Measurements from ENCODE around the gene PLP2. TPM values are rescaled to one million over a fixed set of nuclear protein-coding genes. Genes with fewer than 3 reads are reported as not detected.
A peak's percentile ranks its signal among the peaks of the same experiment; 100 is the strongest.

The PLP2 gene
- total RNA-seq, 1 experiment from 2014 or later: 293 TPM

- peak; percentile 95 for ATAC-seq
- intact Hi-C loops (cut with micrococcal nuclease; ENCODE audit: unreplicated experiment): no loop called here
- no peaks in the 10 kb centered on the region for H3K36me3 ChIP-seq (ENCODE audit: control insufficient read depth, insufficient read depth, low read length)
- no TSS peak for BruUV-seq (replicated peaks)
- DNase-seq (ENCODE audit: low read depth, low spot score): no peak
- H3K27me3 ChIP-seq (ENCODE audit: control insufficient read depth, insufficient read depth, low read length): no peaks in the 10 kb centered on the region
- peak overlapping the region; percentile 82 for H3K27ac ChIP-seq (ENCODE audit: low read length)
- POLR2A ChIA-PET: no interaction called here
- CTCF ChIA-PET: interaction anchor here (0.6 to 1.2 kb wide), 7 partner anchors 8 to 419 kb away, joined by 3 to 8 read pairs (median 3); no protein-coding TSS in a partner anchor
- no peaks in the 10 kb centered on the region for H3K9me3 ChIP-seq (ENCODE audit: control insufficient read depth, insufficient read depth, low read depth, low read length)
- in situ Hi-C loops (cut with HindIII; ENCODE audit: low pct_unique_long_range_greater_than_20kb, low sequenced_read_pairs): no loop called here
- H3K4me1 ChIP-seq (ENCODE audit: control insufficient read depth, insufficient read depth, low read length): peaks cover 4% of the 10 kb centered on the region; the same call in 1 of the 2 replicates
- peak overlapping the region; percentile 45 to 57 for H3K4me3 ChIP-seq (ENCODE audit: low read depth in 2 of 2, low read length in 2 of 2)
- TF ChIP-seq TCF7L2 (IDR thresholded peaks at IDR 0.05; ENCODE audit: low read depth, low read length) (no peak), POLR2AphosphoS5 (IDR thresholded peaks at IDR 0.05; ENCODE audit: low read depth, low read length) (no peak; the same call in 1 of the 2 replicates), CTCF (IDR thresholded peaks at IDR 0.05) (peak; percentile 92), REST (IDR thresholded peaks at IDR 0.05; ENCODE audit: insufficient read depth in 1 of 2, low read depth in 2 of 2, low read length in 1 of 2) (no peak), SIN3A (IDR thresholded peaks at IDR 0.05; ENCODE audit: borderline replicate concordance, insufficient read depth, low read depth, low read length) (no peak)
These were observed 15.5 kb upstream of the PLP2 start for GRCh38 chrX:49155900-49156837.

DNA sequence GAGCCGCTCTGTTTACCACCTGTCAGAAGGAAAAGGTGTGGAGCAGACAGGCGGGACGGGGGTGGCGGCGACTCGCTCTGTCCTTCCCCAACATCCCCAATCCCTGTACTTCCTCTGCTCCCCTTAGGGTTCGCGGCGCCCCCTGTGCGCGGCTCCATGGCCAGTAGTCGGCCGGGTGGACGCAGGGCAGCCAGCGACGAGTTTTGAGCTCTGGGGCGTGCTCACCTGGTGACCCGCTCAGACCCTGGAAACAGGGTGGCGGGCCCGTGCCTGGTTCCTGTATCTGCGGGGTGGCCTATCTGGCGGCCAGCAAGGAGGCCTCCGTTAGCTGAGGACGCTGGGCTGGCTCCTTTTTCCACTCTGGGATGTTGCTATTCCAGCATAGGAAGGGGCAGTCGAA lies 14.5 kb upstream of the PLP2 start:
- DNase-seq (ENCODE audit: low read depth, low spot score) (no peak), ATAC-seq (no peak)
- ChIA-PET POLR2A (no interaction called here), CTCF (no interaction called here)
- intact Hi-C loops (cut with micrococcal nuclease; ENCODE audit: unreplicated experiment): no loop called here
- no peak overlapping the region for H3K27ac ChIP-seq (ENCODE audit: low read length)
- H3K4me1 ChIP-seq (ENCODE audit: control insufficient read depth, insufficient read depth, low read length): peaks cover 4% of the 10 kb centered on the region; the same call in 1 of the 2 replicates
- BruUV-seq (replicated peaks): no TSS peak
- H3K9me3 ChIP-seq (ENCODE audit: control insufficient read depth, insufficient read depth, low read depth, low read length): no peaks in the 10 kb centered on the region
- no peak for TF ChIP-seq CTCF (IDR thresholded peaks at IDR 0.05)
- TF ChIP-seq TCF7L2 (IDR thresholded peaks at IDR 0.05; ENCODE audit: low read depth, low read length): no peak
- TF ChIP-seq POLR2AphosphoS5 (IDR thresholded peaks at IDR 0.05; ENCODE audit: low read depth, low read length): no peak
- no peak for TF ChIP-seq SIN3A (IDR thresholded peaks at IDR 0.05; ENCODE audit: borderline replicate concordance, insufficient read depth, low read depth, low read length)
- no peak for TF ChIP-seq REST (IDR thresholded peaks at IDR 0.05; ENCODE audit: insufficient read depth in 1 of 2, low read depth in 2 of 2, low read length in 1 of 2)
- in situ Hi-C loops (cut with HindIII; ENCODE audit: low pct_unique_long_range_greater_than_20kb, low sequenced_read_pairs): no loop called here
- no peak overlapping the region for H3K4me3 ChIP-seq (ENCODE audit: low read depth in 2 of 2, low read length in 2 of 2)
- no peaks in the 10 kb centered on the region for H3K36me3 ChIP-seq (ENCODE audit: control insufficient read depth, insufficient read depth, low read length)
- H3K27me3 ChIP-seq (ENCODE audit: control insufficient read depth, insufficient read depth, low read length): no peaks in the 10 kb centered on the region

All from Panc1 (cell line).